Dedifferentiated amniotic fluid mesenchymal stem cell (primary cell): Measurements from ENCODE around the gene CBARP.

Experiments used
- DNase-seq: peaks from one replicate; pipeline ENCODE4 v3.0.0-alpha.2; 2016; ENCODE audit errors: extremely low spot score

The CBARP gene

DNA sequence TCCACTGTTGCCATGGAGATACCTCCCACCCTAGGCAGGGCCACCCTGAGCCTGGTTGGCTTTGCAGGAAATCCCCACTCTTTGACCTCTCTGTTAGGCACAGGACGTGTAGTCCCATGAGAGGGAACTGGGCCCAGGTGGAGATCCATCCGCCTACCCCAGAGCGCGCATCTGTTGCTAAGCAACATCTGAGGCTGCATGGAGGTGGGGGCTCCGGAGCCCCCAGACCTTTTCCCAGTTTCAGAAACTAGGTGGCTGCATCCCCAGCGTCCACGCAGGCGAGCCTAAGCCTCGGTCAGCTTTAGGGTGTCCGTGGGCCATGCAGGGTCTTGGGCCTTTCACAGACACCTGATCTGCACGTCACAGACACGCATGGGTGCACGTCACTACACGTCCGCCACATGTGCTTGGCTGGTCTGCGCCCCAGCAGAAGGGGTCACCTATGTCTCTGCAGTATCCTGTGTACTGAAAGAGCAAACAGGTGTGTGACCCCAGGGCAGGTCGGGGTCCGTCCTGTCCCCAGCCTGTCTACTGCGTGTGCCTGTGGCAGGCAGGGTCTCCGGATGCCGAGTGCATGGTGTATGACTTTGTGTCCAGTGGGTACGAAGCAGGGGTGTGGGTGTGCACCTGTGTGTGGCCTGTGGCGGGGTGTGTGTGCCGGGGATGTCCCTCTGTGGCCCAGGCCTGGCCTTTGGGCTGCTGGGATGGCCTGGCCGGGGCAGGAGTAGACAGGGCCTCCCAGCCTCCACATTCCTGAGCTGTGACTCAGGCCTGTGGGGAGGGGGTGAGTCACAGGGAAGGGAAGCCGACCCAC lies 27.2 kb upstream of the CBARP start:
- DNase-seq: peak; percentile 72

DNA sequence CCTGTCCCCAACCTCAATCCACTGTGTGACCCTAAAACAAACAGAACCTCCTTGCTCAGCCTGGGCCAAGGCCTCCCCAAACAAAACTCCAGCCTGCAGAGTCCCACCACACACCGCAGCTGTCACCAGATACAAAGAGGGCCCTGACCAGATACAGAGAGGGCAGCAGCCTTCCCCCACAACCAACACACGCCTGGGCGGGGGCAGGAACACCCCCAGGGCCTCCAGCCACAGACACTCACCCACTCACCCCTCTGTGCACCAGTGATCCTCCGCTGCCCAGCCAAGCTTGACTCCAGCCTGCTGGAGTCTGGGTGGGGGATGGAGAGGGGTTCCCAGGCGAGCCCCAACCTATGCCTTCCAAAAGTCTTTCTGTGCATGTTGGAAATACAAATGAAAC lies 25.4 kb upstream of the CBARP start:
- no peak for DNase-seq

DNA sequence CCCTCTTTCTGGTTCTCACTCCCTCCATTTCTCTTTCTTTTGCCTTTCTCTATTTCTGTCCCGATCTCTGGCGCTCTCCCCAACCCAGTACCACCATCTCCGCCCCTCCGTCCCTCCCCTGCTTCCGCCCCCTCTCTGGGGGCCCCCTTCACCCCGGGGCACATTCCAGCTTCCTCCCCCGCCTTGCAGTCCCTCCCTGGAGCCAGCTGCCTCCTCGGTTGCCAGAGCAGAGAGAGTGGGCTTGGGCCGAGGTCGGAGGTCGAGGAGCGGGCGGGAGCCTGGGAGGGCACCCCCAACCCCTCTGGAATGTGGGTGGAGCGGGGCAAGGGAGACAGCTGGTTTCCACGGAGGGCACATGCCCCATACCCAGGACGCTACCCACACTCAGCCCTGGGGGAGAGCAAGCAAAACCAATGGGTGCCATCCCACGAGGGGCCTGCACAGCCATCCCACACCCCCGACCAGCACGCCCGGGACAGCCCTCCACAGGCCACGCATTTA lies 24.9 kb upstream of the CBARP start:
- DNase-seq: no peak

DNA sequence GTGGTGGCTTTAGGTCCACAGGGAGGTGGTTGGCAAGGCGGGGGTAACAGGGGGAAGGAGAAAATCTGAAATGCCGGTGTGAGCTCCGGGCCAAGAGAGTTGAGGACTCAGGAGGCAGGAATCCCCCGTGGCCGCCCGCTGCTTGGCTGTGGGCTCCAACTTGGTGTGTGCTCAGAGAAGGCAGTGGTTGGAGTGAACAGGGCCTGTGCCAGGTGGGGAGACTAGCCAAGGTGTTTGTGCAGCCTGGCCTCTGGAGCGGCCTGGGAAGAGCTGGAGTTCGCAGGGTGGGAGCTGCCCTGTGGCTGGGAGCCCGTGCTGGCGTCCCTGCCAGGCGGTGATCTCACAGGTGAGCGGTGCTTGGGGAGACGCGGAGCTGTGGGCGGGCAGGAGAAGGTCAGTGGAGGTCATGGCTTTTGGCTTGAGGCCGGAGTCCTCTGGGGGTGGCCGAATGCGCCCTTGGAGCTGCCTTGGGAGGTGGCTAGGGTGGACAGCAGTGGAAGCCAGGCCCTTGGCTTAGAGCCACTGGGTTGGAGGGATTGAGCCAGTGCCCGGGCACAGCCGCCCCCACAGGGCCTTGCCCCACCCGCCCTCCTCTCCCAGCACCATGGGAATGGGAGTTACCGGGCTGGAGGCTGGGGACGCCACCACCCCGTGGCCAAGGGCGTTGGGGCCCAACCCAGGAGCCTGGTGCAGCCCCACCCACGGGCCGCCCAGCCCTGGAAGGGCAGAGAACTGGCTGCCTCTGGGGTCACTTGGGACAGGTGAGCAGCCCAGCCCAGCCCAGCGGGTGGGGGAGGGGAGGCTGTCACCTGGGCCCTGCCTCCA lies 24.2 kb upstream of the CBARP start:
- no peak for DNase-seq

DNA sequence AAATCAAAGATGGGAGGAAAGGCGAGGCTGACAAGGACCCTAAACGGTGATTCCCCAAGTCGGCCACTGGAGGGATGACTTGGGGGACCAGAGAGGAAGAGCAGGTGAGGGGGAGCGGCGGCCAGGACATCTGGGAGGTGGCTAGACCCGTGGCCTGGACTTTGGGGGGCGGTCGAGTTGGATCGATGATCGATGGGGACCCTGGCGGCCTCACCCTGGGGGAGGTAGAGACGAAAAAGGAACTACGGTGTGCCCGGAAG lies 23.7 kb upstream of the CBARP start:
- no peak for DNase-seq

DNA sequence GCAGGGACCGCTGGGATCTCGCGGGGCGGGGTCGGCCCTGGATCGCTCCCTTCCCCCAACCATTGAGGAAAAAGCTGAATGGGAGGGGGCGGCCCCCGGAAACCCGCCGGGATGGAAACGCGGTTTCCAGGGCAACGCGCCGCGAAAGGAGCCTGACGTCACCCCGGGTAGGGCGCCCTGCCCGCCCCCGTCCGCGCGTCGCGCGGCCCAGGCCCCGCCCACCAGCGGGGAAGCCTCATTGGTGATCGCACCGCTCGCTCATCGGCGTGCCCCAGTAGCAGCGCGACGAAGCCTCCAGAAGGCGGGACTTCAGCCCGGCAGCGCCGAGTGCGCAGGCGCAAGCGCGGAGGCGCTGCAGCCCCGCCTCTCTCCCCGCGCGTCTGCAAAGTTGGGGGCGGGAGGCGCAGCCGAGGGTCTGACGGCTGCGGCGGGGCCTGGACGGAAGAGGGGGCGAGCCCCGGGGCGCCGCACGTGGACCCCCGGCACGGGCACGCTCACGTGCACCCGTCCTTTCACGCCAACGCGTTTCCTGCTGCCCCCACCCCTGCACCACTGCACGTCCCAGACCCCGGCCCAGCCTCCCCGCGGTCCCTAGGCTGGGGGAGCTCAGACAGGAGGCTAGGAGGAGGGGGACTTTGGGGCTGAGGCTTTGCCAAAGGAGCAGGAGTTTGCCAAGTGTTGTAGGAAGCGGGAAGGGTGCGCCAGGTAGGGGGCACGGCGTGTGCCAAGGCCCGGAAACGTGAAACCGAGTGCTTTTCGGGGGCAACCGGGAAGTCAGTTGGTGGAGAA lies 23.1 kb upstream of the CBARP start:
- DNase-seq: peak; percentile 91

DNA sequence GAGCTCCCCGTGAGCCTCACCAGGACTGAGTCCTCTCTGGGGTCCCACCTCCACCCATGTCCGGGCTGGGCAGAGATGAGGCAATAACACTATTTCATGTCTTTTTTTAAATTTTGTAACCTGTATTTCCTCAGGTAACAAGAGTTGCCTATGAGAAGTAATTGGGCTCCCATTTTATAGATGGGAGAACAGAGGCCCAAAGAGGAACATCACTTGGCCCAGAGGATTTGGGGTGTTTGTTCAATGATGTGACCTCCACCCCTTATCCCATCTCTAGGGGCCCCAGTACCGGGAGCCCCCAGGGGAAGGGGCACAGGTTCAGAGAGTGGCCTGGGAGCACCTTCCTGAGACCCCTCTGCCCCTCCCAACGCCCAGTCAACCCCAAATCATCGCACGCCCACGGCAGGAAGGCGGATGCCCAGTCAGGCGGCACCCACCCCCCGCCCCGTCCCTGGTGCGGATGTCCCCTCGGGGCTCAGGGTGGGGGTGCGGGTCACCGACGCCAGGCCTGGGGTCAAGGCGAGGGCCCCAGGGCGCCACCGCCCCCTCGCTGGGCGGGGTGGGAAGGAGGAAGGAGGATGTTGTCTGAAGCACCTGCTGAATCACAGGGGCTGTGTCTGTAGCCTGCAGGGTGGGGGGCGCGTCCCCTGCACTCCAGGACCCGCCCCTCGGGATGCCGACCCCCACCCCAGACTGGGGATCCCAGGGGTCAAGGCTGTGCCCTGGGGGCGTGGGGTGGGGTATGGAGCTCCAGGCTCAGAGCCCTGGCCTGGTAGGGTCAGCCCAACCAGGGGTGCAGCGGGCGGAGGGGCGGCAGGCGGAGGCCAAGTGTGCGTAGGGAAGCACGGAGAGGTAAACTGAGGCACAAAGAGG lies 22.3 kb upstream of the CBARP start:
- DNase-seq: no peak

DNA sequence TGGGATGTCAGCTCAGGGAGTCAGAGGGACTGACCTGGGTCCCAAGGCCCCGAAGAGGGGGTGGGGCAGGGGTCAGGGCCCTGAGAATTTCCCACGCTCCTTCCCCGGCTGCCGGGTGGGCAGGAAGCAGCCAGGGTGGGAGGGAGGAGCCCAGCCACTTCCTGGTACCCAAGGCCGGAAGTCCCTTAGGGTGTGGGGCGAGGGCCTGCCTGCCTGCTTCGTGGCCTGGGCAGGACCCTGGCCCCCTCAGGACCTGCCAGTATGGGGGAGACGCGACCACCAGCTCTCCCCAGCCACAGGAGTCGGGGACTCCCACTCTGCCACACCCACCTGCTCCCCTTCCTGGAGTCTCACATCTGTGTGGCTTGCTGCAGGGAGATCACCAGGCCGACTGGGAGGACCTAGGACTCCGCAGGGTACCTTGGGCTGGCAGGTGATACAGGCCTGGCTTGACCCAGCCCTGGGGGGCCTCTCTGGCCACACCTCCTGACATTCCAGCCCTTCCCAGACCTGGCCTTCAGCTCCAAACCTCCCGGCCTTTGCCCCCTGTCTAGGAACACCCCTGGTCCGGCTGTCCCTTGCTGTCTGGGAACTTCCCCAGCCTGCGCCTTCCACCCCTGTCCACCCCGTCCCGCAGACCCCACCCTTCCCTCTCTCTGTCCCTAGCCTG lies 21.5 kb upstream of the CBARP start:
- DNase-seq: no peak

DNA sequence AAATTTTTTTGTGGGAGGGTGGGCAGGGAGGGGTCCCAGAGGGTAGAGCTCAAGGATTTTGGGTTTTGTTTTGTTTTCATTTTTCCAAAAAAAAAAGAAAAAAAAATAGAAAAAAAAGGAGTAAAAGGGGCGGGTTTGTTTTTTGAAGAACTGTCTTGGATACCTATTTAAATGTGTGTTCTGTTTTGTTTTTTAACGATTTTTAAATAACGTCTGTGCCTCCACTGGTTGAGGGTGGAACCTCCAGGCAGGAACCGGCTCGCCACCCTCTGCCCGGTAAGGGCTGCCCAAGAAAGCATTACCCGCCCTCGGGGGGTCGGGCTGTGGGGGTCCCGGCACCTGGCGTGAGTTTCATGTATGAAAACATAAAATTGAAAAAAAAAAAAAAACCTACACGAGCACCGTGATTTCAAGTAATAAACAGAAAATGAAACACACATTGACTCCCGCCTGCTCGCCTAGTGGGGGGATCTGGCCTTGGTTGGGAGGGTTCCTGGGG lies 21.0 kb upstream of the CBARP start:
- no peak for DNase-seq

DNA sequence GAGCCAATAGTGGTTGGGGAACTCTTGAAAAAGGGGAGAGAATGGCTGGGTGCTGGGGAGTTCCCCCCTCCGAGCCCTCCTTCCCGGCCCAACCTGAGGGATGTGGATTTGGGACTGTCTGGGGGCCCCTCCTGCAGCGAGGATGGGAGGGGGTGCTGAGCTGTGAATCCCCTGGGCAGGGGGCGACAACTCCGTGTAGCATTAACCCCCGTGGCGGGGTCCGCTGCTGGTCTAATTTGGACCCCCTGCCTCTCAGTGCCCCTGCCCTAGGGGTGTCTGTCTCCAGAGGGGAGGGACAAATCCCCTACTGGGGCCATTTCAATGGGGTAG lies 20.3 kb upstream of the CBARP start:
- no peak for DNase-seq

DNA sequence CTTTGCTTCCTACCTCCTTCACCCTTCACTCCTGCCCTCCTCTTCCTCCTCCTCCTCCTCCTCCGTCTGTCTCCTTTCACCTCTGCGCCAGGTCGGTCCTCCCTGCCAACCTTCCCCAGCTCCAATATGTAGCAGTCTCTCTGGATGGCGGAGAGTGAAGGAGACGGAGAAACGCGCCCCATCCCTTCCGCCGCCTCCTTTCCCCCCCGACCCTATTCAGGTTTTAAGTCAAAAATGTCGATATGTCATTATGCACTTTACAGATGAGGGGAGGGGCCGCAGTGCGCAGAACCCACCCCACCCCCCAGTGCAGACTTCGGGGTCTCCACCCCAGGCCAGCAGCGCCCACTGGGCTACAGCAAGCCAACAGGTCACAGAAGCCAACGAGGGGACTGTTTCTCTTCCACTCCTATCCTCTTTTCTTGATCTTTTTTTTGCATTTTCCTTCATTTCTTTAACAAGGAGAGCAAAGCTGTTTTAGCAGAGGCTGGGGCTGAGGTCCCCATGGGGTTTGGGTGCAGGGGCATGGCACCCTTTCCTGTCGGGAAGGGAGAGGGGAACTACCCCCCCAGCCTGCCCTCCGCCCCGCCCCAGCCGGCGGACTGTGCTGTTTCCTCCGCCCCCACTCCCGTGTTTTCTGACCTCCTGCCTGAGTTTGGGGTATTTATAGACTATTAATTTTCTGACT lies 19.8 kb upstream of the CBARP start:
- DNase-seq: no peak

DNA sequence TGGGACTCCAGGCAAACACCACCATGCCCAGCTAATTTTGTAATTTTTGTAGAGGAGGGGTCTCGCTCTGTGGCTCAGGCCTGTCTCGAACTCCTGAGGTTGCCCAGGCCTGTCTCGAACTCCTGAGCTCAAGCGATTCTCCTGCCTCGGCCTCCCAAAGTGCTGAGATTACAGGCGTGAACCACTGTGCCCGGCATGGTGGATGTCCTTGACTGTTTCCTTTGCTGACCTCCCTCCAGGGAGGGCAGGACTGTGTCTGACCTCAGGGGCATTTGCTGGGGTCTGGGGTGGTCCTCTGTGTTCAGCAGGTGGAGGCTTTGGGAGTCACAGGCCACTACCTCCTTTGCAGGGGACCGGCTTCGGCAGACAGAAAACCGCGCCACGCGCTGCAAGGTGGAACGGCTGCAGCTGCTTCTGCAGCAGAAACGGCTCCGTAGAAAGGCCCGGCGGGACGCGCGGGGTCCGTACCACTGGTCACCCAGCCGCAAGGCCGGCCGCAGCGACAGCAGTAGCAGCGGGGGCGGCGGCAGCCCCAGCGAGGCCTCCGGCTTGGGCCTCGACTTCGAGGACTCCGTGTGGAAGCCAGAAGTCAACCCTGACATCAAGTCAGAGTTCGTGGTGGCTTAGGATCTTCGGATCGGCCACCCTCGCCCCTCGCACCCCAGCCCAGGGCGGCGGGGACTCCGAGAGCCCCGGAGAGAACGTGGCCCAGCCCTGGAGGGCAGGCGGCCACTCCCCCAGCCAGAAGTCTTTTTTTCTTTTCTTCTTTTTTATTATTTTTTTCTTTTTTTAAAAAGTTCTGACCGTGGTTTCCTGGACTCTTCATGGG lies 19.1 kb upstream of the CBARP start:
- no peak for DNase-seq

DNA sequence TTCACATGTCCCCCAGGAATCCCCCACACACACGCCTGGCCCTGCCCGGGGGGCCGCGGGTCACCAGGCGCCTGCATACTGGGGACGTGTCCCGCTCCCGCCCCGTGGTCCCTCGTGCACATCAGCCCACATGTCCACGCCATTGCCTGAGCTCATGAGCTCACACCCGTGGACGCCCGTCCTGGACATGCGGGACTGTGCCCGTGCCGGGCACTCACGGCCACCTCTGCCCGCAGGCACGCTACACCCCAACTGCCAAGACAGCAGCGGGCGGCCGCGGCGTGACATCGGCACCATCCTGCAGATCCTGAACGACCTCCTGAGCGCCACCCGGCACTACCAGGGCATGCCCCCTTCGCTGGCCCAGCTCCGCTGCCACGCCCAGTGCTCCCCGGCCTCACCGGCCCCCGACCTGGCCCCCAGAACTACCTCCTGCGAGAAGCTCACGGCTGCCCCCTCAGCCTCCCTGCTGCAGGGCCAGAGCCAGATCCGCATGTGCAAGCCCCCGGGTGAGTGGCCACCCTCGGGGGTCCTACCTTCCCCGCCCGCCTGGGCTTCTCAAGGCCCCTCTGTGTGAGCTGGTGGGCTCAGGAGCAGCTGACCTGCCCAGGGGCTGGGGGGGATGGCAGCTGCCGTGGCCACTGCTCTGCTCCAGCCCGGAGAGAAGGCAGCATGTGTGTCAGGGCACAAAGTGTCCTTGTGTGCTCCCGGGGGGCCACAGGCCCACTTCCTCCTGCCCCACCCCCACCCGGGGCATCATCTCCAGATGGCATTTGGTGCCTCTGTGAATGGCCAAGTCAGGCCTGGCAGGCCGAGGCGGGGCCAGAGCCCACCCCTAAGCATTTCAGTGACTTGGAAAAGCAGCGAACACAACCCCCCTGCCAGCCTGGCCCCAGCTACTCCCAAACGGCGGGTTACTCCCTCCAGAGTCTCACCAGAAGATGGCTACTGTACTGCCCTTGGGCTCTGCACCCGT lies 17.7 kb upstream of the CBARP start:
- DNase-seq: no peak

DNA sequence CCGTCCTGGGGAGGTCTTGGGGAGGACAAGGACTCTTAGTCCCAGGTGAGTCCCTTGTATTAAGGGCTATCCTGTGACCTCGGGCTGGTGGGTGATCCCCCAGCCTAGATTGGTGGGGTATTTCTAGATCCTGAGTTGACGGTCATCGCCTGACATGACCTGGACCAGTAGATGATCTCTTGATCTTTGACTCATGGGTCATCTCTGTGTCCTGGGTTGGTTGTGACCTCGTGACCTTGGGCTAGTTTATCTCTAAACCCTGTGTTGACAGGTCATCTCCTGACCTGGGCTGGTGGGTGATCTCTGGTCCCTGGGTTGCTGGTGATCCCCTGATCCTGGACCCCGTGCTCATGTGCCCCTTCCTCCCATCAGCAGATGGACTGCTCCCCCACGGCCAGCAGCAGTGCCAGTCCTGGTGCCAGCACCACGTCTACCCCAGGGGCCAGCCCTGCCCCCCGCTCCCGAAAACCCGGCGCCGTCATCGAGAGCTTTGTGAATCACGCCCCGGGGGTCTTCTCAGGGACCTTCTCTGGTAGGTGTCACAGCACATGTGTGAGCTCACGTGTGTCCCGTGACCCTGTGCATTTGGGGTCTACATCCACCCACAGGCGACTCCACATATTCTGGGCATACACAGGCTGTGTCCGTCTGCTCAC lies 16.9 kb upstream of the CBARP start:
- no peak for DNase-seq

DNA sequence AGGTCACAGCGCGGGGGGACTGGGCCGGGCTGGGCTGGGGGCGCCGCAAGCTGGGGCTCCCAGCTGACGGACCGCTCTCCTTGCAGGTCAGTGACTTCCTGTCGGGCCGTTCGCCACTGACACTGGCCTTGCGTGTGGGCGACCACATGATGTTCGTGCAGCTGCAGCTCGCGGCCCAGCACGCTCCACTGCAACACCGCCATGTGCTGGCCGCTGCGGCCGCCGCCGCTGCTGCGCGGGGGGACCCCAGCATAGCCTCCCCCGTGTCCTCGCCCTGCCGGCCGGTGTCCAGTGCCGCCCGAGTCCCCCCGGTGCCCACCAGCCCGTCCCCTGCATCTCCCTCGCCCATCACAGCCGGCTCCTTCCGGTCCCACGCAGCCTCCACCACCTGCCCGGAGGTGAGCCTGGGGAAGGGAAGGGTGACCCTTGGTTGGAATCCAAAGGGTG lies 16.3 kb upstream of the CBARP start:
- no peak for DNase-seq

DNA sequence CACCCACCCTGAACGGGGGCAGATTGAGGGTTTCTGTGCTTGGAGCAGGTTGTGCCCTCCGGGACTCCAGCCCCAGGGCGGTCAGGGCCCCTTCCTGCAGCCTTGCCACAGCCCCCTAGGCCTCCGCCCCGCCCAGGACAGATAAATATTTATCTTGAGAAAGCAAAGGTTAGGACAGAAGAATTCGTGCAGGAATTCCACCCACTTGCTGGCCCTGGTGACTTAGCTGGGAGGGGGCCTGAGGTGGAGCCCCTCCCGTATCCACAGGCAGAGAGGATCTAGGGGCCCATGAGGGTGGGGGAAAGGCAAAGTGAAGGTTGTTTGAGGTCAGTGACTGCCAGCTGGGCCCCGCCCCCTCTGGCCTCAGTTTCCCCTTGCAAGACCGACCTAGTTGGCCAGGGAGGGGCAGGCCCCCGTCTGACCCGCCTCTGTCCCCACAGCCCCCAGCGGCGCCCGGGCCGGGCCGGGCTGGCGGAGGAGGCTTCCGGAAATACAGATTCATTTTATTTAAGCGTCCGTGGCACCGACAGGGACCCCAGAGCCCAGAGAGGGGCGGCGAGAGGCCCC lies 15.8 kb upstream of the CBARP start:
- no peak for DNase-seq

DNA sequence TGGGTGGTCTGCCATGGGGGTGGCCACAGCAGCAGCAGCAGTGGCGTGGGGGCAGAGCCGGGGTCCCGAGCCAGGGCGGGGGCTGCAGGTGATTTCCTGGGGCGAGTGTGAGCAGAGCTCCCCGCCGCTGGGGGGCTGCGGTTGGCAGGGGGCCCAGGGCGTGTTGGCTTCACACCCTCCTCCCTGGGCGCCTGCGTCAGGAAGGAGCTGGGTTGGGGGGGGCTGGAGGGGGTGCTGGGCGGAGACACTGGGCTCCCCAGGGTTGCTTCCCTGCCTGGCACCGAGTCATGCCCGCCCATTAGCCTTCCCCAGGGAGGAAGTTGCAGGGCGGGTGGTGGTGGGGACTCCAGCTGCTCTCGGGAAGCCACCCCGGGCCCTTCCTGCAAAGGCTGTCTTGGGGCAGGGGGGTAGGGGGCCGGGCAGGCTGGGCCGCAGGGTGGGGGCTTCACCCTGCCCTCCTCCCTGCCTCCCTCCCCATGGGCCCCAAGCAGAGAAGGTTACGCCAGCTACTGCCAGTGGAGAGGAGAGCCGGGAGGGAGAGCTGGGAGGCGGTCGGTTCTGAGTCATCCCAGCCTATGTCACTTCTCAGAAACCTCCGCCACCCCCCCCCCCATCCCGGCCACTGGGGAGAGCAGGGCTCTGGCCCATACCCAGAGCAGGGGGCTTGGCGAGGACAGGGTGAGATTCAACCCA lies 15.2 kb upstream of the CBARP start:
- DNase-seq: peak; percentile 96
